Measurements from ENCODE around the gene TADA2B. TPM values are rescaled to one million over a fixed set of nuclear protein-coding genes. Genes with fewer than 3 reads are reported as not detected.

Gene TADA2B
- total RNA-seq, 4 donors from 2014 or later: 17.9 to 34.1 (median 26.6) TPM

DNA sequence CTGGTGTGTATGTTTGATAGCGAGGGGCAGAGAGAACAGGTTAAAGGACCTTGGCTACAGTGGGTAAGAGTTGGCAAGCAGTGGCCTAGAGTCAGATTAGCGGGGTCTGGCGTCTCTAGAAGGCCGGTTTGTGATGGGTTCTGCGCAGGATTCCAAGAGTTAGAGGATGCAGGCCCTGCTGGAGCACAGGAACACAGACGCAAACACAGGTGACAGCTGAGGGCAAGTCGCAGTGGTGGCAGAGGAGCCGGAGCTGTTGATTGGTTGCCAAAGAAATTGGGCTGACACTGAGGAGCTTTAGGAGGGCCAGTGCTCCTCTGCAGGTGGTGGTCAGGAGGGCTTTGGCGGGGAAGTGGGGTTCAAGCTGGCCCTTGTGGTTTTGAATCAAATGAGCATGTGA is 3.8 kb downstream of the TADA2B start:
- H3K27me3 ChIP-seq: no peaks in the 10 kb centered on the region
- no peak overlapping the region for H3K4me3 ChIP-seq (replicated peaks in 1 of 3)
- peaks cover 28 to 35% of the 10 kb centered on the region in 2 donors for H3K4me1 ChIP-seq
- TF ChIP-seq POLR2A (IDR thresholded peaks at IDR 0.05): no peak
- TF ChIP-seq, protein P1, sequence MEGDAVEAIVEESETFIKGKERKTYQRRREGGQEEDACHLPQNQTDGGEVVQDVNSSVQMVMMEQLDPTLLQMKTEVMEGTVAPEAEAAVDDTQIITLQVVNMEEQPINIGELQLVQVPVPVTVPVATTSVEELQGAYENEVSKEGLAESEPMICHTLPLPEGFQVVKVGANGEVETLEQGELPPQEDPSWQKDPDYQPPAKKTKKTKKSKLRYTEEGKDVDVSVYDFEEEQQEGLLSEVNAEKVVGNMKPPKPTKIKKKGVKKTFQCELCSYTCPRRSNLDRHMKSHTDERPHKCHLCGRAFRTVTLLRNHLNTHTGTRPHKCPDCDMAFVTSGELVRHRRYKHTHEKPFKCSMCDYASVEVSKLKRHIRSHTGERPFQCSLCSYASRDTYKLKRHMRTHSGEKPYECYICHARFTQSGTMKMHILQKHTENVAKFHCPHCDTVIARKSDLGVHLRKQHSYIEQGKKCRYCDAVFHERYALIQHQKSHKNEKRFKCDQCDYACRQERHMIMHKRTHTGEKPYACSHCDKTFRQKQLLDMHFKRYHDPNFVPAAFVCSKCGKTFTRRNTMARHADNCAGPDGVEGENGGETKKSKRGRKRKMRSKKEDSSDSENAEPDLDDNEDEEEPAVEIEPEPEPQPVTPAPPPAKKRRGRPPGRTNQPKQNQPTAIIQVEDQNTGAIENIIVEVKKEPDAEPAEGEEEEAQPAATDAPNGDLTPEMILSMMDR (IDR thresholded peaks at IDR 0.05): no peak
- no peak for DNase-seq
- no peak overlapping the region for H3K27ac ChIP-seq
- no peaks in the 10 kb centered on the region for H3K36me3 ChIP-seq
- intact Hi-C loops (cut with DNase I): loop anchor here (10.0 kb wide), 1 partner anchor 142 kb away; the partner anchor contains the start of gene TBC1D14
- 84 to 98% methylated on average over 9 of the region's 9 CpGs for WGBS, 2 donors
- H3K9me3 ChIP-seq: no peaks in the 10 kb centered on the region

DNA sequence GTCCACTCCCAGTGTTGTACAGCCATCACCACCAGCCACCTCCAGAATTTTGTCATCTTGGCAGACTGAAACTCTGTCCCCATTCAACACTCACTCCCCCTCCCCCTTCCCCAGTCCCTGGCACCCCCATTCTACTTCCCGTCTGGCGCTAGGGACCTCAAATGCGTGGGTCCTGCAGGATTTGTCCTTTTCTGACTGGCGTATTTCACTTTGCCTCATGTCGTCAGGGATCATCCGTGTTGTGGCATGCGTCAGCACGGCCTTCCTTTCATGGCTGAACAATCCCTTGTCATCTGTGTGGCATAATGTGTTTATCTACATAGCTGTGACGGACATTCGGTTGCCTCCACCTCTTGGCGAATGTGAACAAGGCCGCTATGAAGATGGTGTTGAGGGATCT is 5.5 kb downstream of the TADA2B start:
- TF ChIP-seq, protein P1 (IDR thresholded peaks at IDR 0.05): no peak
- TF ChIP-seq POLR2A (IDR thresholded peaks at IDR 0.05): no peak
- no peaks in the 10 kb centered on the region for H3K27me3 ChIP-seq
- WGBS, 2 donors: 94 to 95% methylated on average over 12 of the region's 12 CpGs
- intact Hi-C loops (cut with DNase I): loop anchor here (10.0 kb wide), 1 partner anchor 144 kb away; the partner anchor contains the start of gene TBC1D14
- no peak overlapping the region for H3K27ac ChIP-seq
- no peak for DNase-seq
- H3K9me3 ChIP-seq: no peaks in the 10 kb centered on the region
- H3K36me3 ChIP-seq: no peaks in the 10 kb centered on the region
- peaks cover 35 to 50% of the 10 kb centered on the region in 2 donors for H3K4me1 ChIP-seq
- H3K4me3 ChIP-seq (replicated peaks in 1 of 3): no peak overlapping the region

DNA sequence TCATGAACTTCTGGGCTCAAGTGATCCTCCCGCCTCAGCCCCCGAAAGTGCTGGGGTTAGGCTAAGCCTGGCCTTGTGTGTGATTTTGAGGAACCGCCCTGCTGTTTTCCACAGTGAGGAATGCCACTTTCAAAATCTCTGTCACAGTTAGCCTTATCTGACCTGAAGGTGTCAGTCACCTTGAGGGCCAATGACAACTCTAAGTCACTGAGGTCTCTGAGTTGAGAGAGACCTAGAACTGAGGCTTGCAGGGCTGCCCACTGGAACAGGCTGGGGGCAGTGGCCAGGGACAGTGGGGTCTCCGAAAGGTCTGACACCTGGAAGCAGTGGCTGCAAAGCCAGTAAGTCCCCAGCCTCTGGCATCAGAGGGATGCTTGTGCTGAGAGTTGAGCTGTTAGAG is 6.1 kb downstream of the TADA2B start:
- DNase-seq: no peak
- intact Hi-C loops (cut with DNase I): loop anchor here (10.0 kb wide), 1 partner anchor 144 kb away; the partner anchor contains the start of gene TBC1D14
- no peak for TF ChIP-seq POLR2A (IDR thresholded peaks at IDR 0.05)
- TF ChIP-seq, protein P1 (IDR thresholded peaks at IDR 0.05): no peak

DNA sequence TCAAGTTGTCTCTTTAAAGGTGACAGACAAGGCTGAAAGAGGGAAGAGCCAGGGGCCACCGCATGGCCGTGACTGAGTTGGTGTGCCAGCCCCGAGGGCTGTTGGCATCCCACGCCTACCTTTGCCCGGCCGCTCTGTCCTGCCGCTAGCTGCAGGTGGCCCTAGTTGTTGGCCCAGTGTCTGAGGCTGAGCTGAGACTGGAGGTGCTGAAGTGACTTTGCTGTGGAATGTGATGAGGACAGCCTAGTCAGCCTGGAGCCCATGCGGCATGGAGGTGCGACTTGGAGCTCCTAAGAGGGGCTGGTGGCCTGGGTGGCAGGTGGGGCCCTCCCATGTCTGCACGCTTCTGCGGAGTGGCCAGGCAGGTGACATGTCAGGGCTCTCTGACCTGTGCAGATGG is 6.6 kb downstream of the TADA2B start:
- Histone ChIP-seq H3K27ac (no peak overlapping the region), H3K4me3 (replicated peaks in 1 of 3) (no peak overlapping the region), H3K36me3 (peaks cover 4 to 9% of the 10 kb centered on the region in 2 donors), H3K27me3 (no peaks in the 10 kb centered on the region), H3K4me1 (peaks cover 29 to 43% of the 10 kb centered on the region in 2 donors), H3K9me3 (no peaks in the 10 kb centered on the region)
- intact Hi-C loops (cut with DNase I): loop anchor here (10.0 kb wide), 1 partner anchor 145 kb away; the partner anchor contains the start of gene TBC1D14
- WGBS, 2 donors: 91 to 92% methylated on average over 7 to 10 of the region's 11 CpGs
- no peak for TF ChIP-seq POLR2A (IDR thresholded peaks at IDR 0.05)
- no peak for DNase-seq

More for the DNA sequence above, 6.1 kb downstream of the TADA2B start:
- 92 to 96% methylated on average over 4 of the region's 4 CpGs for WGBS, 2 donors
- no peak overlapping the region for H3K27ac ChIP-seq
- H3K4me1 ChIP-seq: peaks cover 34 to 48% of the 10 kb centered on the region in 2 donors
- no peaks in the 10 kb centered on the region for H3K27me3 ChIP-seq
- H3K36me3 ChIP-seq: peaks cover 2 to 4% of the 10 kb centered on the region in 2 donors
- no peaks in the 10 kb centered on the region for H3K9me3 ChIP-seq
- no peak overlapping the region for H3K4me3 ChIP-seq (replicated peaks in 1 of 3)

DNA sequence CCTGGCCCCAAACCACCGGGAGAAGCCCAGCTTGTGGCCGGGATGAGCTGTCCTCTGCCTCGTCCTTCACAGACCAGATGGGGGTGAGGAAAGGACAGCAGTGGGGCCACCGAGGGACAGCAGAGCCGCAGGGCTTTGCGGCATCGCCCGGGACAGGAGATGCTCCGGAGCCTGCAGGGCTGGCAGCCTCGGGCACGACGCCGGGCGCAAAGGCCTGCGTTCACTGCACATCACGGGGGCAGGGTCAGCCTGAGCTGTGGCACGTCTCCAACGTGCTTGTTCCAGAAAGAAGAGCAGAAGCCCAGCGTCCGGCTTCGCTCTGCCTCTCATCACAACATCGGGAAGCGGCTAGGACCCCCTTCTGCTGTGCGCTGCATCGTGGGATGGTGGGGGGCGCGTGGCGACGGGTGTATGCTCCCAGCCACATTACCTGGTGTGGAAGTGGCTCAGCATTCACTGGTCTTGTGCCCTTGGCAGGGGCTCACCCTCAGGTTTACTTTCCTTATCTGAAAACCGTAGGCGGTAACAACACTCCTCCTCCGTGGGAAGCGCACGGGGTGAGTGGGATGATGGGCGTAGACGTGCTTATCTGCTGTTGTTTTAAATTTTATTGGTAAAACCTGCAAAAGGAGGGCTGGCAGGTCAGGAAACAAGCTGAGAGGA is 7.4 kb downstream of the TADA2B start:
- H3K27ac ChIP-seq: no peak overlapping the region
- WGBS, 2 donors: 92% methylated on average over 35 of the region's 36 CpGs
- peaks cover 20 to 34% of the 10 kb centered on the region in 2 donors for H3K4me1 ChIP-seq

More for the DNA sequence above, 7.4 kb downstream of the TADA2B start:
- Histone ChIP-seq H3K9me3 (no peaks in the 10 kb centered on the region), H3K4me3 (replicated peaks in 1 of 3) (no peak overlapping the region), H3K27me3 (no peaks in the 10 kb centered on the region), H3K36me3 (peaks cover 12 to 16% of the 10 kb centered on the region in 2 donors)
- TF ChIP-seq, protein P1 (IDR thresholded peaks at IDR 0.05): no peak
- no peak for TF ChIP-seq POLR2A (IDR thresholded peaks at IDR 0.05)
- no peak for DNase-seq
- intact Hi-C loops (cut with DNase I): no loop called here
